Stimulated activated CD4-positive, alpha-beta T cell treated with anti-CD3 and anti-CD28 coated beads, Interleukin-4, amount 100 ng/mL, for 24 hours (primary cell): ENCODE results near the gene PCDH1.

Experiments
- DNase-seq: peaks from one replicate; pipeline ENCODE4 v3.0.0-alpha.2; 2020

PCDH1 gene

GRCh38 chr5:141872496-141873356, 5.5 kb downstream of the PCDH1 start:
- DNase-seq = peak; percentile 1

- no peak for DNase-seq
Measured at GRCh38 chr5:141871870-141872269, 6.3 kb downstream of the PCDH1 start.

- no peak for DNase-seq
Measured at GRCh38 chr5:141870871-141871270, 7.3 kb downstream of the PCDH1 start.

GRCh38 chr5:141870228-141870627, 8.0 kb downstream of the PCDH1 start:
- no peak for DNase-seq

GRCh38 chr5:141869514-141869913, 8.7 kb downstream of the PCDH1 start:
- no peak for DNase-seq

- no peak for DNase-seq
Measured at GRCh38 chr5:141869040-141869439, 9.2 kb downstream of the PCDH1 start.

GRCh38 chr5:141868541-141868940, 9.7 kb downstream of the PCDH1 start:
- DNase-seq = no peak

- no peak for DNase-seq
Measured at GRCh38 chr5:141867651-141868050, 10.6 kb downstream of the PCDH1 start.

- no peak for DNase-seq
Measured at GRCh38 chr5:141867139-141867538, 11.1 kb downstream of the PCDH1 start.

GRCh38 chr5:141866096-141866495, 12.1 kb downstream of the PCDH1 start:
- DNase-seq = no peak

GRCh38 chr5:141865406-141865805, 12.8 kb downstream of the PCDH1 start:
- DNase-seq = no peak

- no peak for DNase-seq
Measured at GRCh38 chr5:141864371-141865370, 13.5 kb downstream of the PCDH1 start.

GRCh38 chr5:141863569-141864178, 14.5 kb downstream of the PCDH1 start:
- DNase-seq = no peak

GRCh38 chr5:141862936-141863543, 15.2 kb downstream of the PCDH1 start:
- DNase-seq = no peak

GRCh38 chr5:141861194-141861593, 17.0 kb downstream of the PCDH1 start:
- DNase-seq = no peak

GRCh38 chr5:141858079-141858765, 20.0 kb downstream of the PCDH1 start:
- no peak for DNase-seq

- DNase-seq = no peak
Measured at GRCh38 chr5:141857226-141857625, 21.0 kb downstream of the PCDH1 start.

GRCh38 chr5:141856037-141856790, 22.0 kb downstream of the PCDH1 start:
- DNase-seq = no peak

GRCh38 chr5:141855265-141856036, 22.8 kb downstream of the PCDH1 start:
- no peak for DNase-seq

- DNase-seq = no peak
Measured at GRCh38 chr5:141853895-141854626, 24.1 kb downstream of the PCDH1 start.
